NCI-H69 (cell line): ENCODE results near the gene WDR12.
"Not testable (repeated sequence)": the region's sequence is repeated elsewhere in the genome, so short reads cannot be mapped to it uniquely, and the experiment has no call there.

ENCODE experiments used
- DNase-seq: peaks from one replicate; lab custom pipeline; 2025; lab: John Stamatoyannopoulos, UW

The WDR12 gene

DNA sequence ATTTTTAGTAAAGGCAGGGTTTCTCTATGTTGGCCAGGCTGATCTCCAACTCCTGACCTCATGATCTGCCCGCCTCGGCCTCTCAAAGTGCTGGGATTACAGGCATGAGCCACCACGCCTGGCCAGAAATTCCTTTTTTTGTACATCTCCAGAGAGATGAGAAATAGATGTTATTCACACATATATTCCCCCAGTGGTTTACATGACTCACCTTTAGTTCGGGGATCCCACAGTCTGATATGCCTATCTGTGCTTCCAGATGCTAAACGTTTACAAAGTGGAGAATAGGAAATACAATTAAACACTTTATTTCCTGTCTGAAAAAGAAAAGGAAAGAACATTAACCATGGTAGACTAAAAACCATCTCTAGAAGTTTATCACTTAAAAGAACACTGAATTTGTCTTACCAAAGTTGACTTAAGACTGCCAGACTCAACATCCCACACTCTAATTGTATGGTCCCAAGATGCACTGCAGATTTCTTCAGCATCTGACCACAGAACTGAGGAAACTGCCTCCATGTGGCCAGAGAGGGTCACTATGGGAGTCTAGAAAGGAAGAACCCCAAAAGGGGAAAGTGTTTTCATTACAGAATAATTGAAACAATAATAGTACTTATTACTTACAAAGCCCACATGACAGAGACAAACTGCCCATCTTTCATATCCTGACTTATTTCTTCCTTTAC, 27.3 kb downstream of the WDR12 start:
- no peak for DNase-seq

DNA sequence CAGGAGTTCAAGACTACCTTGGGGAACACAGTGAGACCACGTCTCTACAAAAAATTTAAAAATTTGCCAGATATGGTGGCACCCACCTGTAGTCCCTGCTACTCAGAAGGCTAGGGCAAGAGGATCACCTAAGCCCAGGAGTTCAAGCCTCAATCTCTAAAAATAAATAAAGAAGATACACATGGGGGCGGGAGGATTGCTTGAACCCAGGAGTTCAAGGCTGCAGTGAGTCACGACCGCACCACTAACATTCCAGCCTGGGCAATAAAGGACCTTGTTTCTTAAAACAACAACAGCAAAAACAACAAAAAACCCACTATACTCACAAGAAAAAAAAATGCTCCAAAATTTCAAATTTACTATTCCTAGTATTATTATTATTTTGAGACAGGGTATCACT, 29.9 kb downstream of the WDR12 start:
- DNase-seq: no peak

DNA sequence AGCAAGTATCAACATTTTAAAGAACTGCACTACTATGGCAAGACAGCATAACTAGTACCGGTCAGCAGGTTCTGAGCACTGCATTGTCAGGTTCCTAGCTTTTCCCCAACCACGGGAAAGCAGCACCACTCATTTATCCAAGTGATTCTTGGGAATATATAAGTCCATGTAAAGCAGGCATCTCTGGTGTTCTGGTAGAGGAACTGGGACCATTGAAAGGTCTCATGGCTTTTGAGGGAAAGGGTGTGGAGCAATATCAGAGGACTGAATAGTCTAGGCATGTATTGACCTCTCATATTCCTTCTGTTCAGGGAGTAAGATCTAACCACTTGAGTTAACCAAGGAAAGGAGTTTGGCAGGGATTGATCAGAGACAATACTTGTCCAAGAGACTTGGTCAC, 33.8 kb downstream of the WDR12 start:
- DNase-seq: no peak

GRCh38 chr2:202871300-202872141, 40.0 kb downstream of the WDR12 start, which contains the start of gene ICA1L:
TSS of gene ICA1L (minus strand) at chr2:202871766. CDS start at chr2:202829009, 42,757 bp downstream.
- DNase-seq: peak; percentile 80

- peak; percentile 90 for DNase-seq
These were observed 40.8 kb downstream of the WDR12 start for GRCh38 chr2:202870431-202871299.

DNA sequence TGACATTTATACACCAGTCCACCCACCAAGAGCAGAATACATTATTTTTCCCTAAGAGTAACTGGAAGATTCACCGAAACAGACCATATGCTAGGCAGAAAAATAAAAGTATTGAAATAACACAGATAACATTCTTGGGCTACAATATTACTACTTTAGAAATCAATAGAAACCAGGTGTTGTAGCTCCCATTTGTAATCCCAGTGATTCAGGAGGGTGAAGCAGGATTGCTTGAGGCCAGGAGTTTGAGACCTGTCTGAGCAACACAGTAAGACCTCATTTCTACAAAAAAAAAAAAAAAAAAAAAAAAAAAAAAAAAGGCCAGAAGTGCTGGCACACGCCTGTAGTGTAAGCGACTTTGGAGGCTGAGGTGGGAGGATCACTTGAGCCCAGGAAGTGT, 49.5 kb downstream of the WDR12 start:
- no peak for DNase-seq

GRCh38 chr2:202858601-202859000, 52.9 kb downstream of the WDR12 start:
- no peak for DNase-seq

- DNase-seq: not testable (repeated sequence)
These were observed 62.1 kb downstream of the WDR12 start for GRCh38 chr2:202849343-202849742.

DNA sequence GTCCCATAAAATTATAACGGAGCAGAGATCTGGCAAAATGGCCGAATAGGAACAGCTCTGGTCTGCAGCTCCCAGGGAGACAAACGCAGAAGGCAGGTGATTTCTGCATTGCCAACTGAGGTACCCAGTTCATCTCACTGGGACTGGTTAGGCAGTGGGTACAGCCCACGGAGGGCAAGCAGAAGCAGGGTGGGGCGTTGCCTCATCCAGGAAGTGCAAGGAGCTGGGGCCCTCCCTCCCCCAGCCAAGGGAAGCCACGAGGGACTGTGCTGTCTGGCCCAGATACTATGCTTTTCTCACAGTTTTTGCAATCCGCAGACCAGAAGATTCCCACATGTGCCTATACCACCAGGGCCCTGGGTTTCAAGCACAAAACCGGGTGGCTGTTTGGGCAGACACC, 62.7 kb downstream of the WDR12 start:
- DNase-seq: no peak

DNA sequence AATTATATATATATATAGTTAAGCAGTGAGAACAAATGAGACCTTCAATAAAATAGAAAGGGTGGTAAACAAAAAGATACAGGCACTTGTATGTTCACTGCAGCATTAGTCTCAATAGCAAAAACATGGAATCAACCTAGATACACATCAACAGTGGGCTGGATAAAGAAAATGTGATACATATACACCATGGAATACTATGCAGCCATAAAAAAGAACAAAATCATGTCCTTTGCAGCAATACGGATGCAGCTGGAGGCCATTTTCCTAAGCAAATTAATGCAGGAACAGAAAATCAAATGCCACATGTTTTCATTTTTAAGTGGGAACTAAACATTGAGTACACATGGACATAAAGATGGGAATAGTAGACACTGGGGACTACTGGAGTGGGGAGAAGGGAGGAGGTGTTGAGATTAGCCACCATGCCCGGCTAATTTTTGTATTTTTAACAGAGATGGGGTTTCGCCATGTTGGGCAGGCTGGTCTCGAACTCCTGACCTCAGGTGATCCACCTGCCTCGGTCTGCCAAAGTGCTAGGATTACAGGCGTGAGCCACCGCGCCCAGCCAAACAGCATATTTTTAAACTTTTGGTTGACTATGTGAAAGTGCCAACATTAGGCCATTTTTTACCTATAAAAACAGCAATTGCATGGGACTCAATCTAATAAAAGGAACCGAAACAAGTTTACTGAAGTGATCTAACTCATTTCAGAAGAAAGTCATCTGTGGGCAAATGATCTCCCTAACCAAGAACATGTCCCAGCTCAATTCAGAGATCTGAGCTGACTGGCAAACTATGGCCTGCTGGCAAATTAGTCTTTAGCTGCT, 63.6 kb downstream of the WDR12 start:
- no peak for DNase-seq

DNA sequence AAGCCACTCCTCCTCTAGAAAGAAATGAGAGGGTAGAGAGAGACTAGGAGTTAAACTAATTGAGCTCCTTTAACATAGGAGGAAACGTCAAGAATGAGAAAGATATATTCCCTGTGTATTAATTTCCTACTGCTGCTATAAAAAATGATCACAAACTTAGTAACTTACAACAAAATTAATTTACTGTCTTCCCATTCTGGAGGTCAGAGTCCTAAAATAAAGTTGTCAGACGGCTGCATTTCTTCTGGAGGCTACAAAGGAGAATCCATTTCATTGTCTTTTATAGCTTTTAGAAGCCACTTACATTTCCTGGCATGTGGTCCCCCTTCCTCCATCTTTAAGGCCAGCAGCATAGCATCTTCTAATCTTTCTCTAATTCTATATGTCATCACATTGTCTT, 66.8 kb downstream of the WDR12 start:
- no peak for DNase-seq

GRCh38 chr2:202842690-202843089, 68.8 kb downstream of the WDR12 start:
- no peak for DNase-seq

DNA sequence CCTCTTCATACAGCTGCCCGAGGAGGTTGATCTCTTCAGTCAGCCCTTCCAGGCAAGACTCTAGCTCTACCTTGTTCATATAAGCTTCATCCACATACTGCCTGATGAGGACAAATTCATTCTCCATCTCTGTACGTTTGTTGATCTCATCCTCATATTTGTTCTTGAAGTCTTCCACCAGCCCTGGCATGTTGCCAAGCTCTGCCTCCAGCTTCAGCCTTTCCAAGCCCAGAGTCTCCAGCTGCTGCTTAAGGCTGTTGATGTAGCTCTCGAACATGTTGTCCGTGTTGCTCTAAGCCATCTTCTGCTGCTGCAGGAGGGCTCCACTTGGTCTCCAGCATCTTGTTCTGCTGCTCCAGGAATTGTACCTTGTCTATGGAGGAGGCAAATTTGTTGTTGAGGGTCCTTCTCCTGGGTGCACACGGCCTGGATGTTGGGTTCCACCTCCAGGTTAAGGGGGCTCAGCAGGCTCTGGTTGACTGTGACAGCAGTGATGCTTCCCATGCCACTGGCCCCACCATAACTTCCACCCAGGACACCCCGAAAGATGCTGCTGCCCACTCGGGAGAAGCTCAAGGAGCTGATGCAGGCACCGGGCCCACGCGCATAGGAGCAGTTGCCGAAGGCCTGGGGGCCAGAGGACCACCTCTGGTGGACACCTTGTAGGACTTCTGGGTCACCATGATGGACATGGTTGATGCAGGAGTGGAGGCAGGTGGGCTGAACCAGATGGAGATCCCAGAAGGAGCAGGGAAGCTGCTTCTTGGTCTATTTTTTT, 70.2 kb downstream of the WDR12 start:
- no peak for DNase-seq

- peak; percentile 81 for DNase-seq
These were observed 79.9 kb downstream of the WDR12 start for GRCh38 chr2:202831242-202832220.

DNA sequence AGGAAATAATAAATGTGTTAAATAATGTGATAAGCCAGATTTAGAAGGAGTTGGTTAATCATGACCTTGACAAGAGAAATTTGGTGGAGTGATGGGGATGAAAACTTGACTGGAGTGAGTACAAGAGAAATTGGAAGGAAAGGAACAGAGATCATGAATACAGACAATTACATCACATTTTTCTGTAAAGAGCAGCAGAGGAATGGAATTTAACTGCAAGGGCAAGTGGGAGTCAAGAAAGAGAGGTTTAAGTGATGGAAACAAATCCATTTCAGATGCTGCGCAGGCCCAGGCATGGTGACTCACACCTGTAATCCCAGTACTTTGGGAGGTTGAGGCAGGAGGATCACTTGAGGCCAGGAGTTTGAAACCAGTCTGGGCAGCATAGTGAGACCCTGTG, 86.6 kb downstream of the WDR12 start:
- no peak for DNase-seq
